Measurements from ENCODE around the gene CPEB1.

DNA sequence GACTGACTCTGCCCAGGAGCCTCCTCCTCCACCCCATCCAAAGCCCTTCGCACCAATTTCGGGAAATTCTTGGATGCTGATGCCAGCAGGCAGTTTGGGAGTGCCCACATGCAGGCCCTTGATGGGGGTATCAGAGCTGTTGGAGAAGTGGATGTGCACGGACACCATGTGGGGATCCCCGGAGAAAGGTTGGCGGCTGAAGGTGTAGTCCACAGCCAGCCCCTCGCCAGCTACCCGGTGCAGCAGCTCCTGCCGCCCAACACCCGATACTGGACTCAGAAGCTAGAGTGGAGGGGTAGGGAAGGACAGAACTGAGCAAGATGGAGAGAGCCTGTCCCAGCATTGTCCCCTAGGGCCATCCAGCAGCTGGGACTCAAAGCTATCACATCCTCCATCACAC, 15.5 kb upstream of the CPEB1 start:
- TF ChIP-seq, protein P1, sequence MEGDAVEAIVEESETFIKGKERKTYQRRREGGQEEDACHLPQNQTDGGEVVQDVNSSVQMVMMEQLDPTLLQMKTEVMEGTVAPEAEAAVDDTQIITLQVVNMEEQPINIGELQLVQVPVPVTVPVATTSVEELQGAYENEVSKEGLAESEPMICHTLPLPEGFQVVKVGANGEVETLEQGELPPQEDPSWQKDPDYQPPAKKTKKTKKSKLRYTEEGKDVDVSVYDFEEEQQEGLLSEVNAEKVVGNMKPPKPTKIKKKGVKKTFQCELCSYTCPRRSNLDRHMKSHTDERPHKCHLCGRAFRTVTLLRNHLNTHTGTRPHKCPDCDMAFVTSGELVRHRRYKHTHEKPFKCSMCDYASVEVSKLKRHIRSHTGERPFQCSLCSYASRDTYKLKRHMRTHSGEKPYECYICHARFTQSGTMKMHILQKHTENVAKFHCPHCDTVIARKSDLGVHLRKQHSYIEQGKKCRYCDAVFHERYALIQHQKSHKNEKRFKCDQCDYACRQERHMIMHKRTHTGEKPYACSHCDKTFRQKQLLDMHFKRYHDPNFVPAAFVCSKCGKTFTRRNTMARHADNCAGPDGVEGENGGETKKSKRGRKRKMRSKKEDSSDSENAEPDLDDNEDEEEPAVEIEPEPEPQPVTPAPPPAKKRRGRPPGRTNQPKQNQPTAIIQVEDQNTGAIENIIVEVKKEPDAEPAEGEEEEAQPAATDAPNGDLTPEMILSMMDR (IDR thresholded peaks at IDR 0.05) = no peak
- TF ChIP-seq POLR2A (IDR thresholded peaks at IDR 0.05) = no peak
